ENCODE measurements around the gene SELPLG.

DNA sequence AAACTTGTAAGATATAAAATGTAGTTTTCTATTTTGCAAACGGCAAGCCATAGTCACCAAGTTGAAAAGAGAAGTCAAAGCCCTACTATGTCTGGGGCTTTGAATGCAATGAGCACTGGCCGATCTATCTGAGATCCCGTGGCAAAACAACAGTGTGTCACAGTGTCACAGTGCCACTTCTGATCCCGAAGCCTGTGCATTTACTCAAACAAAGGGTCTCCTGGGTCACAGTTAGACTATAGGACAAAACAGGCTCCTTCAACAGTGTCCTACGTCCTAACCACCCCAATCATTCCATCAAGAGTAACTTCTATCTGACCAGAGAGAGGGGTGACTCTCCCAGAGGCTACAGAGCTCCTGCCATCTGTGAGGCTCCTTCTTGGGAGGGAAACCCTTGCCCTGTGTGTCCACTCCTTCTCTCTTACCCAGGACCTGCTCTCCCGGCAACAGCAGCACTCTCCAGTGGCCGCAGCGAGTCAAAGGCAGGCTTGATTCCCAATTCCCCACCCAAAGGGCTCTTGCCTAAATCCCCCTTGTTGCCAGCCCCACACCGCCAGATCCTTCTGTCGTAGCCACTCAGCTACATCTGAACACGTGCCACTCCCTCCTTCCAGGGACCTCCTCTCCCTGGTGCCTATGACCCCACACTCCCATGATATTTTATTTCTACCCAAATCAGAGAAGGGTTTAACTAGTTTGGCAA is 14.0 kb upstream of the SELPLG start:
- no peak for TF ChIP-seq EZH2phosphoT487 (IDR thresholded peaks at IDR 0.05; ENCODE audit: insufficient read depth, low read depth)
- TF ChIP-seq EZH2 (IDR thresholded peaks at IDR 0.05; ENCODE audit: insufficient read depth, poor library complexity, severe bottlenecking), result no peak

All from GM23248 (cell line).